Measurements from ENCODE around the gene KCNIP3.

KCNIP3 gene

DNA sequence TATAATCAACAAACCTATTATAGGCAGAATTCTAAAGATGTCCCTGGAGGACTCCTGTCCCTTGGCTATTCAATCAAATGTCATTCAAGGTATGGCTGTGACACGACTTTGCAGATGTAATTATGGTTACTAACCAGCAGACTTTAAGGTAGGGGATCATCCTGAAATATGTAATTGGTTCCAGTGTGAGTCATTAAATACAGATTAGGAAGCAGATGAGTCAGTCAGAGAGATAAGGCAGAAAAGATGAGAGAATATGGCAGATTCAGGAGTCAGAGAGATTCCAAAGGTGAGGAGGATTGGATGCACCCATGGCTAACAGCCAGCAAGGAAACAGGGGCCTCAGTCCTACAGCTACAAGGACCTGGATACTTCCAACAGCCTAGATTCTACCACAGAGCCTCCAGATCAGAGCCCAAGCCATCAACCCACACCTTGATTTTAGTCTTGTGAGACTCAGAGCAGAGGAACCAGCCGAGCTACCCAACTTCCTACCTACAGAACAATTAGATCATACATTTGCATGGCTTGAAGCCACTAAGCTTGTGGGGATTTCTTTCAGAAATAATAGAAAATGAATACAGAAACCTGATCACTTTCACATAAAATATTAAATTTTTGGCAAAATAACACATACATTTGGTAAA lies 34.1 kb upstream of the KCNIP3 start:
- Histone ChIP-seq H2BK5ac (ENCODE audit: low read depth, low read length, poor library complexity, severe bottlenecking) (no peak overlapping the region), H3K27me3 (ENCODE audit: control insufficient read depth in 1 of 2, insufficient read depth in 1 of 2, low read length in 2 of 2) (peaks cover 3 to 7% of the 10 kb centered on the region in 2 experiments), H3K18ac (ENCODE audit: low read depth in 1 of 2, low read length in 2 of 2) (no peak overlapping the region), H2BK15ac (ENCODE audit: low read depth, poor library complexity, severe bottlenecking) (no peak overlapping the region), H3K4me1 (ENCODE audit: control insufficient read depth, insufficient read depth, low read depth, low read length) (no peaks in the 10 kb centered on the region), H3K14ac (ENCODE audit: low read length in 2 of 2) (no peak overlapping the region), H3K79me1 (replicated peaks; ENCODE audit: low read length, poor library complexity, severe bottlenecking) (no peaks in the 10 kb centered on the region), H2AK5ac (ENCODE audit: low read length, severe bottlenecking) (no peak overlapping the region), H3K4me3 (ENCODE audit: insufficient read depth in 1 of 2, low read depth in 1 of 2, low read length in 2 of 2) (no peak overlapping the region), H3K36me3 (ENCODE audit: control insufficient read depth in 1 of 2, insufficient read depth in 2 of 2, low read depth in 1 of 2, low read length in 2 of 2) (no peaks in the 10 kb centered on the region), H3K4ac (ENCODE audit: low read depth in 1 of 2, low read length in 2 of 2) (no peak overlapping the region), H3K9ac (ENCODE audit: low read length) (no peak overlapping the region), H2BK120ac (ENCODE audit: low read depth, low read length) (no peak overlapping the region), H3K27ac (ENCODE audit: low read length, poor library complexity, severe bottlenecking) (no peak overlapping the region), H4K91ac (ENCODE audit: low read length) (no peak overlapping the region), H3K9me3 (ENCODE audit: control insufficient read depth, low read length) (no peaks in the 10 kb centered on the region), H2AFZ (ENCODE audit: low read depth, low read length) (no peak overlapping the region), H3K4me2 (ENCODE audit: low read length, poor library complexity, severe bottlenecking) (no peak overlapping the region), H3K23ac (ENCODE audit: low read length in 2 of 2) (no peak overlapping the region), H2BK12ac (ENCODE audit: low read length in 2 of 2) (no peak overlapping the region), H4K8ac (ENCODE audit: low read length) (no peak overlapping the region)
- 31% methylated on average over 1 of the region's 2 CpGs for WGBS
- no peak for DNase-seq

DNA sequence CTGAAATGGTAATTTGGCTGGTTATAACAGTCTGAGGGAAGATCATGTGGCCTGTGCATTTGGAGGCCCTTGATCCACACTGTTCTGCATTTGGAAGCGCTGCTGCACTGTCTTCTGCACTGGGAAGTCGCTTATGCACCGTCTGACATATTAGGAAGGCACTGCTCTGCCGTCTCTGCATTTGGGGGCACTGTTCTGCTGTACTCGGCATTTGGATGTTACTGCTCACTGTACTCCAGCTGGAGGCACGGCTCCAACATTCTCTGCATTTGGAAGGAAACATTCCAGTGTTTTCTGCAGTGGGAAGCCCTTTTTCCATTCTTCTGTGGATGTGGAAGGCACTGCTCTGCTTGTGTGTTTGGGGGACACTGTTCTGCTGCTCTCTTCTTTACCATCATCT lies 32.5 kb upstream of the KCNIP3 start:
- no peak overlapping the region for H3K18ac ChIP-seq (ENCODE audit: low read depth in 1 of 2, low read length in 2 of 2)
- H2BK120ac ChIP-seq (ENCODE audit: low read depth, low read length), result no peak overlapping the region
- H3K4me1 ChIP-seq (ENCODE audit: control insufficient read depth, insufficient read depth, low read depth, low read length), result no peaks in the 10 kb centered on the region
- no peaks in the 10 kb centered on the region for H3K79me1 ChIP-seq (replicated peaks; ENCODE audit: low read length, poor library complexity, severe bottlenecking)
- no peak overlapping the region for H3K9ac ChIP-seq (ENCODE audit: low read length)
- H2BK12ac ChIP-seq (ENCODE audit: low read length in 2 of 2), result no peak overlapping the region
- no peak overlapping the region for H2AK5ac ChIP-seq (ENCODE audit: low read length, severe bottlenecking)
- no peaks in the 10 kb centered on the region for H3K9me3 ChIP-seq (ENCODE audit: control insufficient read depth, low read length)
- H3K23ac ChIP-seq (ENCODE audit: low read length in 2 of 2), result no peak overlapping the region
- peaks cover 3 to 7% of the 10 kb centered on the region in 2 experiments for H3K27me3 ChIP-seq (ENCODE audit: control insufficient read depth in 1 of 2, insufficient read depth in 1 of 2, low read length in 2 of 2)
- no peak overlapping the region for H2BK15ac ChIP-seq (ENCODE audit: low read depth, poor library complexity, severe bottlenecking)
- whole genome bisulfite sequencing, result 52% methylated on average over 6 of the region's 6 CpGs
- H2AFZ ChIP-seq (ENCODE audit: low read depth, low read length), result no peak overlapping the region
- no peak overlapping the region for H4K8ac ChIP-seq (ENCODE audit: low read length)
- no peak overlapping the region for H2BK5ac ChIP-seq (ENCODE audit: low read depth, low read length, poor library complexity, severe bottlenecking)
- no peak overlapping the region for H3K14ac ChIP-seq (ENCODE audit: low read length in 2 of 2)
- H4K91ac ChIP-seq (ENCODE audit: low read length), result no peak overlapping the region
- no peaks in the 10 kb centered on the region for H3K36me3 ChIP-seq (ENCODE audit: control insufficient read depth in 1 of 2, insufficient read depth in 2 of 2, low read depth in 1 of 2, low read length in 2 of 2)
- no peak overlapping the region for H3K4ac ChIP-seq (ENCODE audit: low read depth in 1 of 2, low read length in 2 of 2)
- no peak overlapping the region for H3K4me3 ChIP-seq (ENCODE audit: insufficient read depth in 1 of 2, low read depth in 1 of 2, low read length in 2 of 2)
- no peak for DNase-seq
- no peak overlapping the region for H3K4me2 ChIP-seq (ENCODE audit: low read length, poor library complexity, severe bottlenecking)
- H3K27ac ChIP-seq (ENCODE audit: low read length, poor library complexity, severe bottlenecking), result no peak overlapping the region

- no peak overlapping the region for H3K9ac ChIP-seq (ENCODE audit: low read length)
- no peak overlapping the region for H3K4ac ChIP-seq (ENCODE audit: low read depth in 1 of 2, low read length in 2 of 2)
- H3K9me3 ChIP-seq (ENCODE audit: control insufficient read depth, low read length), result no peaks in the 10 kb centered on the region
- H3K27me3 ChIP-seq (ENCODE audit: control insufficient read depth in 1 of 2, insufficient read depth in 1 of 2, low read length in 2 of 2), result peaks cover 3 to 7% of the 10 kb centered on the region in 2 experiments
- H3K4me3 ChIP-seq (ENCODE audit: insufficient read depth in 1 of 2, low read depth in 1 of 2, low read length in 2 of 2), result no peak overlapping the region
- no peak overlapping the region for H3K18ac ChIP-seq (ENCODE audit: low read depth in 1 of 2, low read length in 2 of 2)
- no peak overlapping the region for H2BK12ac ChIP-seq (ENCODE audit: low read length in 2 of 2)
- no peak overlapping the region for H2AFZ ChIP-seq (ENCODE audit: low read depth, low read length)
- 74% methylated on average over 4 of the region's 4 CpGs for WGBS
- no peak overlapping the region for H3K23ac ChIP-seq (ENCODE audit: low read length in 2 of 2)
- H4K91ac ChIP-seq (ENCODE audit: low read length), result no peak overlapping the region
- H2AK5ac ChIP-seq (ENCODE audit: low read length, severe bottlenecking), result no peak overlapping the region
- no peak overlapping the region for H3K27ac ChIP-seq (ENCODE audit: low read length, poor library complexity, severe bottlenecking)
- H3K4me1 ChIP-seq (ENCODE audit: control insufficient read depth, insufficient read depth, low read depth, low read length), result no peaks in the 10 kb centered on the region
- no peaks in the 10 kb centered on the region for H3K79me1 ChIP-seq (replicated peaks; ENCODE audit: low read length, poor library complexity, severe bottlenecking)
- no peak overlapping the region for H2BK5ac ChIP-seq (ENCODE audit: low read depth, low read length, poor library complexity, severe bottlenecking)
- no peak overlapping the region for H2BK120ac ChIP-seq (ENCODE audit: low read depth, low read length)
- H2BK15ac ChIP-seq (ENCODE audit: low read depth, poor library complexity, severe bottlenecking), result no peak overlapping the region
- no peak overlapping the region for H4K8ac ChIP-seq (ENCODE audit: low read length)
- H3K4me2 ChIP-seq (ENCODE audit: low read length, poor library complexity, severe bottlenecking), result no peak overlapping the region
- DNase-seq, result no peak
- H3K14ac ChIP-seq (ENCODE audit: low read length in 2 of 2), result no peak overlapping the region
- H3K36me3 ChIP-seq (ENCODE audit: control insufficient read depth in 1 of 2, insufficient read depth in 2 of 2, low read depth in 1 of 2, low read length in 2 of 2), result no peaks in the 10 kb centered on the region
Measured at GRCh38 chr2:95265182-95265581, 32.0 kb upstream of the KCNIP3 start.

- Histone ChIP-seq H4K91ac (ENCODE audit: low read length) (no peak overlapping the region), H3K4me2 (ENCODE audit: low read length, poor library complexity, severe bottlenecking) (no peak overlapping the region), H3K4me1 (ENCODE audit: control insufficient read depth, insufficient read depth, low read depth, low read length) (no peaks in the 10 kb centered on the region), H3K4ac (ENCODE audit: low read depth in 1 of 2, low read length in 2 of 2) (no peak overlapping the region), H2BK15ac (ENCODE audit: low read depth, poor library complexity, severe bottlenecking) (no peak overlapping the region), H4K8ac (ENCODE audit: low read length) (no peak overlapping the region), H2BK120ac (ENCODE audit: low read depth, low read length) (no peak overlapping the region), H3K9me3 (ENCODE audit: control insufficient read depth, low read length) (no peaks in the 10 kb centered on the region), H3K23ac (ENCODE audit: low read length in 2 of 2) (no peak overlapping the region), H3K14ac (ENCODE audit: low read length in 2 of 2) (no peak overlapping the region), H3K27ac (ENCODE audit: low read length, poor library complexity, severe bottlenecking) (no peak overlapping the region), H2BK5ac (ENCODE audit: low read depth, low read length, poor library complexity, severe bottlenecking) (no peak overlapping the region), H3K36me3 (ENCODE audit: control insufficient read depth in 1 of 2, insufficient read depth in 2 of 2, low read depth in 1 of 2, low read length in 2 of 2) (no peaks in the 10 kb centered on the region), H2AFZ (ENCODE audit: low read depth, low read length) (no peak overlapping the region), H3K4me3 (ENCODE audit: insufficient read depth in 1 of 2, low read depth in 1 of 2, low read length in 2 of 2) (no peak overlapping the region), H3K18ac (ENCODE audit: low read depth in 1 of 2, low read length in 2 of 2) (no peak overlapping the region), H2BK12ac (ENCODE audit: low read length in 2 of 2) (no peak overlapping the region), H3K27me3 (ENCODE audit: control insufficient read depth in 1 of 2, insufficient read depth in 1 of 2, low read length in 2 of 2) (peaks cover 3 to 7% of the 10 kb centered on the region in 2 experiments), H3K79me1 (replicated peaks; ENCODE audit: low read length, poor library complexity, severe bottlenecking) (no peaks in the 10 kb centered on the region), H2AK5ac (ENCODE audit: low read length, severe bottlenecking) (no peak overlapping the region), H3K9ac (ENCODE audit: low read length) (no peak overlapping the region)
- DNase-seq, result no peak
- 53% methylated on average over 3 of the region's 10 CpGs for WGBS
Measured at GRCh38 chr2:95266781-95267430, 30.2 kb upstream of the KCNIP3 start.
